RWPE2 (cell line): ENCODE measurements around the gene SREBF2.

Experiments used
- ATAC-seq: fragments of 200-7000 bp; cut with Tn5 transposase; 3 replicates; pipeline ENCODE4 v1.9.1; 2021; ENCODE audit warnings: low read depth
- DNase-seq: peaks from one replicate; pipeline ENCODE4 v3.0.0-alpha.2; 2020; ENCODE audit warnings: low spot score
- H3K27ac ChIP-seq: fragments of 450-650 bp; 2 replicates; pipeline ENCODE4 v1.5.1; 2017; ENCODE audit warnings: mild to moderate bottlenecking; ENCODE audit not compliant: poor library complexity, severe bottlenecking
- H3K27me3 ChIP-seq: fragments of 250-450 bp; sonication (Bioruptor Pico); 2 replicates; pipeline ENCODE4 v1.5.1; 2021; ENCODE audit warnings: mild to moderate bottlenecking, moderate library complexity; ENCODE audit not compliant: insufficient read depth, poor library complexity, severe bottlenecking
- H3K36me3 ChIP-seq: fragments of 250-450 bp; sonication (Bioruptor Pico); 2 replicates; pipeline ENCODE4 v1.5.1; 2020; ENCODE audit warnings: low read depth, mild to moderate bottlenecking, moderate library complexity
- H3K4me1 ChIP-seq: fragments of 250-450 bp; sonication (Bioruptor Pico); 2 replicates; pipeline ENCODE4 v1.5.1; 2021; ENCODE audit warnings: mild to moderate bottlenecking, moderate library complexity; ENCODE audit not compliant: insufficient read depth, poor library complexity, severe bottlenecking
- H3K4me3 ChIP-seq: fragments of 250-450 bp; sonication (Bioruptor Pico); 2 replicates; pipeline ENCODE4 v1.5.1; 2021; ENCODE audit warnings: mild to moderate bottlenecking, moderate library complexity; ENCODE audit not compliant: severe bottlenecking
- H3K9me3 ChIP-seq: fragments of 250-450 bp; sonication (Bioruptor Pico); 2 replicates; pipeline ENCODE4 v1.5.1; 2021; ENCODE audit warnings: mild to moderate bottlenecking, moderate library complexity; ENCODE audit not compliant: severe bottlenecking
- CTCF ChIP-seq: fragments of 450-650 bp; IDR thresholded peaks from one replicate; pipeline ENCODE4 v1.5.1; 2017; ENCODE audit warnings: mild to moderate bottlenecking, moderate library complexity; ENCODE audit not compliant: poor library complexity, severe bottlenecking

The SREBF2 gene

GRCh38 chr22:41909310-41910049 is 76.6 kb downstream of the SREBF2 start:
- Histone ChIP-seq H3K36me3 (peaks cover 14% of the 10 kb centered on the region), H3K27ac (no peak overlapping the region), H3K27me3 (peaks cover 46% of the 10 kb centered on the region), H3K4me3 (no peak overlapping the region), H3K9me3 (no peaks in the 10 kb centered on the region), H3K4me1 (no peaks in the 10 kb centered on the region)
- no peak; the same call in 2 of the 3 replicates for ATAC-seq
- TF ChIP-seq CTCF: no peak
- no peak for DNase-seq

- ATAC-seq (peak; percentile 13), DNase-seq (no peak)
- H3K27me3 ChIP-seq: peaks cover 50% of the 10 kb centered on the region
- no peaks in the 10 kb centered on the region for H3K4me1 ChIP-seq
- H3K27ac ChIP-seq: no peak overlapping the region
- H3K36me3 ChIP-seq: peaks cover 7% of the 10 kb centered on the region; the same call in 1 of the 2 replicates
- H3K9me3 ChIP-seq: no peaks in the 10 kb centered on the region
- no peak for TF ChIP-seq CTCF
- peak overlapping the region; percentile 0 for H3K4me3 ChIP-seq
Observed at GRCh38 chr22:41910050-41911000, 77.4 kb downstream of the SREBF2 start.

- no peak for DNase-seq
- H3K27ac ChIP-seq: no peak overlapping the region
- no peak for ATAC-seq
- peaks cover 57% of the 10 kb centered on the region for H3K27me3 ChIP-seq
- H3K4me1 ChIP-seq: no peaks in the 10 kb centered on the region
- no peak for TF ChIP-seq CTCF
- no peaks in the 10 kb centered on the region for H3K9me3 ChIP-seq
- H3K4me3 ChIP-seq: no peak overlapping the region
- peaks cover 7% of the 10 kb centered on the region; the same call in 1 of the 2 replicates for H3K36me3 ChIP-seq
Observed at GRCh38 chr22:41911001-41911611, 78.2 kb downstream of the SREBF2 start.

GRCh38 chr22:41912338-41913039 is 79.6 kb downstream of the SREBF2 start:
- DNase-seq: no peak

More at GRCh38 chr22:41912338-41913039, 79.6 kb downstream of the SREBF2 start:
- Histone ChIP-seq H3K27ac (no peak overlapping the region), H3K4me3 (no peak overlapping the region), H3K36me3 (no peaks in the 10 kb centered on the region), H3K9me3 (no peaks in the 10 kb centered on the region), H3K4me1 (no peaks in the 10 kb centered on the region), H3K27me3 (peaks cover 62% of the 10 kb centered on the region)
- TF ChIP-seq CTCF: no peak
- ATAC-seq: no peak
